K562 (cell line): Measurements from ENCODE around the gene SCAF11. TPM values are rescaled to one million over a fixed set of nuclear protein-coding genes. Genes with fewer than 3 reads are reported as not detected.

Experiments used
- ATAC-seq: fragments of 200-7000 bp; cut with Tn5 transposase; 3 replicates; pipeline ENCODE4 v1.9.1; 2020; ENCODE audit warnings: moderate library complexity
- BruUV-seq: library from RNA; stranded (reverse); fragments of 400-500 nt; replicated peaks from 2 replicates; lab custom pipeline; 2021; lab: Mats Ljungman, UMichigan
- CTCF ChIA-PET: fragments of 300-600 bp; formaldehyde crosslinking; extraction: SDS; loops from one replicate; lab custom pipeline; 2021; ENCODE audit warnings: low intra/inter-chr PET ratio; lab: Yijun Ruan, JAX
- POLR2A ChIA-PET: fragments of 300-600, 350-650 bp; sonication (Branson Sonifier 250); formaldehyde crosslinking; extraction: SDS; loops from one replicate; lab custom pipeline; 2021; ENCODE audit warnings: antibody characterized with exemption, inconsistent platforms; lab: Yijun Ruan, JAX
- DNase-seq, 4 experiments: peaks; one replicate each; pipeline versions ENCODE4 v3.0.0 to v3.0.0-alpha.2; 2011 to 2018; ENCODE audit warnings: low spot score in 3 of 4, mixed read lengths in 3 of 4; ENCODE audit errors: extremely low read depth in 1 of 4
- FAIRE-seq: peaks from 2 replicates; lab custom pipeline; 2011; peaks lifted over from hg19 to GRCh38; lab: Jason Lieb, UNC
- H2AFZ ChIP-seq: 2 replicates; pipeline ENCODE4 v1.6.0; 2011; ENCODE audit warnings: low read depth, low read length, control low read depth, inconsistent platforms
- H3K27ac ChIP-seq: fragments of 200-600 bp; 3 replicates; pipeline ENCODE4 v1.8.0; 2011; ENCODE audit warnings: low read depth, mild to moderate bottlenecking, control low read depth, inconsistent platforms, low read length, moderate library complexity, mixed read lengths; ENCODE audit errors: extremely low read depth
- H3K27me3 ChIP-seq, 2 experiments: fragments of 300-600 bp in 1 of 2; 2 replicates in 1 of 2; 3 replicates in 1 of 2; pipeline versions ENCODE4 v1.6.0 to v1.8.0; 2011; ENCODE audit warnings: inconsistent platforms in 2 of 2, low read length in 2 of 2, mild to moderate bottlenecking in 1 of 2, mixed read lengths in 1 of 2, moderate library complexity in 1 of 2; ENCODE audit not compliant: control insufficient read depth in 2 of 2, insufficient read depth in 2 of 2
- H3K36me3 ChIP-seq: fragments of 300-600 bp; 3 replicates; pipeline ENCODE4 v1.8.0; 2011; ENCODE audit warnings: mild to moderate bottlenecking, low read length, inconsistent platforms; ENCODE audit not compliant: control insufficient read depth, insufficient read depth
- H3K4me1 ChIP-seq, 2 experiments: fragments of 200-600 bp in 1 of 2; replicated peaks in 1 of 2; 2 replicates in 1 of 2; 3 replicates in 1 of 2; pipeline versions ENCODE4 v1.5.1 to v1.8.0; 2011; ENCODE audit warnings: inconsistent platforms in 2 of 2, low read length in 2 of 2, mild to moderate bottlenecking in 1 of 2, mixed read lengths in 1 of 2, moderate library complexity in 1 of 2; ENCODE audit not compliant: control insufficient read depth in 2 of 2, insufficient read depth in 2 of 2
- H3K4me2 ChIP-seq: 2 replicates; pipeline ENCODE4 v1.6.1; 2011; ENCODE audit warnings: low read length, control low read depth, inconsistent platforms, mixed read lengths; ENCODE audit not compliant: insufficient read depth
- H3K4me3 ChIP-seq: fragments of 200-600 bp; sonication (generic), shearing (Covaris generic); 2 replicates; pipeline ENCODE4 v1.5.1; 2016; ENCODE audit warnings: control low read depth, inconsistent platforms
- H3K79me2 ChIP-seq: fragments of 200-600 bp; 3 replicates; pipeline ENCODE4 v1.8.0; 2011; ENCODE audit warnings: low read length, inconsistent platforms; ENCODE audit not compliant: control insufficient read depth, insufficient read depth
- H3K9ac ChIP-seq, 2 experiments: 2 replicates each; pipeline versions ENCODE4 v1.6.0 to v1.6.1; 2011; ENCODE audit warnings: low read depth in 2 of 2, low read length in 2 of 2, control low read depth in 1 of 2, inconsistent platforms in 1 of 2, mild to moderate bottlenecking in 1 of 2, mixed read lengths in 1 of 2; ENCODE audit not compliant: insufficient read depth in 1 of 2
- H3K9me1 ChIP-seq: one replicate; pipeline ENCODE4 v1.6.0; 2011; ENCODE audit warnings: inconsistent platforms, mild to moderate bottlenecking, low read length, moderate library complexity; ENCODE audit not compliant: control insufficient read depth, insufficient read depth
- H3K9me3 ChIP-seq: replicated peaks from 2 replicates; pipeline ENCODE4 v1.5.1; 2011; ENCODE audit warnings: low read depth, low read length, inconsistent platforms; ENCODE audit not compliant: control insufficient read depth, insufficient read depth
- H4K20me1 ChIP-seq: replicated peaks from 2 replicates; pipeline ENCODE4 v1.6.1; 2011; ENCODE audit warnings: low read length, inconsistent platforms, mixed read lengths; ENCODE audit not compliant: control insufficient read depth, insufficient read depth
- PCBP2 ChIP-seq: fragments of 200-400 bp; formaldehyde crosslinking; IDR thresholded peaks from 2 replicates; pipeline ENCODE4 v1.6.1; 2018; ENCODE audit warnings: low read length, low read depth, mild to moderate bottlenecking, moderate library complexity; ENCODE audit not compliant: poor library complexity, severe bottlenecking
- PTTG1 ChIP-seq: fragments of 450-650 bp; IDR thresholded peaks from 2 replicates; pipeline ENCODE4 v1.6.1; 2016; ENCODE audit warnings: low read depth, mild to moderate bottlenecking, missing genetic modification characterization, missing compliant biosample characterization
- SETDB1 ChIP-seq: IDR thresholded peaks from one replicate; pipeline ENCODE4 v1.6.1; 2012; ENCODE audit warnings: low read length, control low read depth, inconsistent platforms
- SMAD4 ChIP-seq: fragments of 250-450 bp; sonication (Bioruptor Pico); conservative IDR thresholded peaks from 2 replicates; pipeline ENCODE4 v1.8.0; 2021; ENCODE audit warnings: inconsistent platforms, mild to moderate bottlenecking, moderate library complexity
- SPI1 ChIP-seq: IDR thresholded peaks from 2 replicates; pipeline ENCODE4 v1.6.1; 2011; ENCODE audit warnings: low read depth, low read length, control low read depth, borderline replicate concordance
- ZBTB8A ChIP-seq: fragments of 450-650 bp; IDR thresholded peaks from 2 replicates; pipeline ENCODE4 v1.6.1; 2018; ENCODE audit warnings: mild to moderate bottlenecking, moderate library complexity; ENCODE audit not compliant: partially characterized antibody
- ZNF140 ChIP-seq: fragments of 250-450 bp; sonication (Bioruptor Pico); IDR thresholded peaks from 2 replicates; pipeline ENCODE4 v1.8.0; 2021; ENCODE audit warnings: moderate library complexity, mild to moderate bottlenecking, inconsistent platforms
- ZNF197 ChIP-seq: fragments of 200-800 bp; sonication (Bioruptor generic); IDR thresholded peaks from 2 replicates; pipeline ENCODE4 v1.6.1; 2016; ENCODE audit warnings: low read depth, missing genetic modification characterization, missing compliant biosample characterization
- ZNF445 ChIP-seq: fragments of 250-450 bp; sonication (Bioruptor Pico); IDR thresholded peaks from 2 replicates; pipeline ENCODE4 v1.4.0; 2020; ENCODE audit warnings: low read depth, mild to moderate bottlenecking, moderate library complexity
- ZNF76 ChIP-seq: fragments of 250-450 bp; sonication (Bioruptor Pico); IDR thresholded peaks from 2 replicates; pipeline ENCODE4 v1.4.0; 2020; ENCODE audit warnings: mild to moderate bottlenecking, moderate library complexity, borderline replicate concordance
- WGBS: fragments of 100-300 bp; shearing (Covaris generic); methylation state at CpG from one replicate; pipeline ENCODE4 v1.1.6; 2016; ENCODE audit warnings: low coverage, mixed read lengths; ENCODE audit not compliant: insufficient coverage; ENCODE audit errors: missing lambda C conversion rate; 5-methylcytosine and 5-hydroxymethylcytosine counted together
- in situ Hi-C: fragments of 300-500 bp; cut with MboI; formaldehyde crosslinking; loops from 4 replicates; pipeline ENCODE4 v1.15.0; 2018; ENCODE audit warnings: inconsistent platforms, mixed read lengths
- intact Hi-C: fragments of 100-400 bp; cut with micrococcal nuclease; formaldehyde crosslinking; loops from 2 replicates; pipeline ENCODE4 v1.14.2; 2022
- polyA plus RNA-seq, 8 experiments: library from polyadenylated mRNA; depleted of rRNA in 4 of 8; stranded (reverse) in 5 of 8; unstranded in 3 of 8; fragments of >200 nt; fragmentation: Nextera tagmentation in 2 of 8; fragmentation: Illumina TruSeq in 1 of 8; extraction: Ambion mirVana in 2 of 8; extraction: Trizol in 1 of 8; gene quantifications; 2 replicates each; pipeline versions ENCODE4 v1.2.1 to v1.2.3, GENCODE V29; 2011 to 2014; ENCODE audit warnings: inconsistent platforms in 1 of 8, missing spikeins in 1 of 8
- total RNA-seq, 7 experiments: library from RNA; depleted of rRNA in 6 of 7; stranded (reverse); fragments of >200 nt in 6 of 7; fragmentation: Illumina TruSeq in 2 of 7; extraction: Trizol in 2 of 7; gene quantifications; 2 replicates each; pipeline versions ENCODE4 v1.2.1 to v1.2.3, GENCODE V29; 2011 to 2021; ENCODE audit warnings: low replicate concordance in 1 of 7
- TF ChIP-seq, protein P1 (sequence below): fragments of 450-650 bp; IDR thresholded peaks from 2 replicates; pipeline ENCODE4 v1.6.1; 2016; ENCODE audit warnings: borderline replicate concordance
- TF ChIP-seq, protein P2 (sequence below): conservative IDR thresholded peaks from 2 replicates; pipeline ENCODE4 v1.6.1; 2011; ENCODE audit warnings: low read depth, mild to moderate bottlenecking, low read length; ENCODE audit not compliant: control insufficient read depth
- TF ChIP-seq, protein P3 (sequence below): fragments of 450-650 bp; IDR thresholded peaks from 2 replicates; pipeline ENCODE4 v1.6.1; 2017; ENCODE audit warnings: mild to moderate bottlenecking, moderate library complexity

SCAF11 gene
- total and polyA plus RNA-seq, 9 of the 15 experiments (the other 6 are each of a cell fraction or from before 2014, with no cell fraction given), result 30.4 to 119 (median 80.0) TPM

DNA sequence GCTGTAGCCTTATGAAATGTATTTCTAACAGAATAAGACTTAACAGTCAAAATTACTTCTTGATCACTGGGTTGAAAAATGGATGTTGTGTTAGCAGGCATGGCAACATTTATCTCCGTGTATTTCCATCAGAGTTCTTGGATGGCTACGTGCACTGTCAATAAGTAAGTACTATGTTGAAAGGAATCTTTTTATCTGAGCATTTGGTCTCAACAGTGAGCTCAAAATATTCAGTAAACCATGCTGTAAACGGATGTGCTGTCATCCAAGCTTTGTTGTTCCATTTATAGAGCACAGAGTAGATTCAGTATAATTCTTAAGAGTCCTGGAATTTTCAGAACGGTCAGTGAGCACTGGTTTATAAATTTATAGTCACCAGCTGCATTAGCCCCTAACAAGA, 15.5 kb downstream of the SCAF11 start:
- Histone ChIP-seq H2AFZ (no peak overlapping the region), H3K9ac (no peak overlapping the region), H3K4me2 (no peak overlapping the region), H3K79me2 (peaks cover 97% of the 10 kb centered on the region), H3K27ac (no peak overlapping the region), H3K4me1 (peaks cover 5 to 13% of the 10 kb centered on the region in 2 experiments; a peak in 3 of 5 replicates), H4K20me1 (peaks cover 7% of the 10 kb centered on the region; the same call in 1 of the 2 replicates), H3K9me1 (no peaks in the 10 kb centered on the region), H3K36me3 (peaks cover 46% of the 10 kb centered on the region), H3K9me3 (no peaks in the 10 kb centered on the region), H3K27me3 (no peaks in the 10 kb centered on the region), H3K4me3 (no peak overlapping the region)
- in situ Hi-C loops, result no loop called here
- ChIA-PET CTCF (no interaction called here), POLR2A (interaction anchor here (0.6 to 2.1 kb wide), 2 partner anchors 9 to 15 kb away, joined by 4 to 10 read pairs; partner anchors contain the start of gene SCAF11)
- ATAC-seq, result no peak
- no TSS peak for BruUV-seq
- no peak for DNase-seq
- WGBS, result 69% methylated on average over 4 of the region's 4 CpGs
- FAIRE-seq, result no peak
- intact Hi-C loops, result no loop called here
- TF ChIP-seq SPI1, result no peak
- TF ChIP-seq ZNF197 (CRISPR knock-in tag), result no peak
- TF ChIP-seq, protein P1, sequence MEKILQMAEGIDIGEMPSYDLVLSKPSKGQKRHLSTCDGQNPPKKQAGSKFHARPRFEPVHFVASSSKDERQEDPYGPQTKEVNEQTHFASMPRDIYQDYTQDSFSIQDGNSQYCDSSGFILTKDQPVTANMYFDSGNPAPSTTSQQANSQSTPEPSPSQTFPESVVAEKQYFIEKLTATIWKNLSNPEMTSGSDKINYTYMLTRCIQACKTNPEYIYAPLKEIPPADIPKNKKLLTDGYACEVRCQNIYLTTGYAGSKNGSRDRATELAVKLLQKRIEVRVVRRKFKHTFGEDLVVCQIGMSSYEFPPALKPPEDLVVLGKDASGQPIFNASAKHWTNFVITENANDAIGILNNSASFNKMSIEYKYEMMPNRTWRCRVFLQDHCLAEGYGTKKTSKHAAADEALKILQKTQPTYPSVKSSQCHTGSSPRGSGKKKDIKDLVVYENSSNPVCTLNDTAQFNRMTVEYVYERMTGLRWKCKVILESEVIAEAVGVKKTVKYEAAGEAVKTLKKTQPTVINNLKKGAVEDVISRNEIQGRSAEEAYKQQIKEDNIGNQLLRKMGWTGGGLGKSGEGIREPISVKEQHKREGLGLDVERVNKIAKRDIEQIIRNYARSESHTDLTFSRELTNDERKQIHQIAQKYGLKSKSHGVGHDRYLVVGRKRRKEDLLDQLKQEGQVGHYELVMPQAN, result no peak
- TF ChIP-seq PCBP2, result no peak
- no peak for TF ChIP-seq PTTG1 (tag)
- TF ChIP-seq ZNF76 (CRISPR knock-in tag), result no peak
- TF ChIP-seq, protein P2, sequence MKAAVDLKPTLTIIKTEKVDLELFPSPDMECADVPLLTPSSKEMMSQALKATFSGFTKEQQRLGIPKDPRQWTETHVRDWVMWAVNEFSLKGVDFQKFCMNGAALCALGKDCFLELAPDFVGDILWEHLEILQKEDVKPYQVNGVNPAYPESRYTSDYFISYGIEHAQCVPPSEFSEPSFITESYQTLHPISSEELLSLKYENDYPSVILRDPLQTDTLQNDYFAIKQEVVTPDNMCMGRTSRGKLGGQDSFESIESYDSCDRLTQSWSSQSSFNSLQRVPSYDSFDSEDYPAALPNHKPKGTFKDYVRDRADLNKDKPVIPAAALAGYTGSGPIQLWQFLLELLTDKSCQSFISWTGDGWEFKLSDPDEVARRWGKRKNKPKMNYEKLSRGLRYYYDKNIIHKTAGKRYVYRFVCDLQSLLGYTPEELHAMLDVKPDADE, result no peak
- no peak for TF ChIP-seq ZNF445
- no peak for TF ChIP-seq SETDB1
- no peak for TF ChIP-seq SMAD4
- TF ChIP-seq, protein P3, sequence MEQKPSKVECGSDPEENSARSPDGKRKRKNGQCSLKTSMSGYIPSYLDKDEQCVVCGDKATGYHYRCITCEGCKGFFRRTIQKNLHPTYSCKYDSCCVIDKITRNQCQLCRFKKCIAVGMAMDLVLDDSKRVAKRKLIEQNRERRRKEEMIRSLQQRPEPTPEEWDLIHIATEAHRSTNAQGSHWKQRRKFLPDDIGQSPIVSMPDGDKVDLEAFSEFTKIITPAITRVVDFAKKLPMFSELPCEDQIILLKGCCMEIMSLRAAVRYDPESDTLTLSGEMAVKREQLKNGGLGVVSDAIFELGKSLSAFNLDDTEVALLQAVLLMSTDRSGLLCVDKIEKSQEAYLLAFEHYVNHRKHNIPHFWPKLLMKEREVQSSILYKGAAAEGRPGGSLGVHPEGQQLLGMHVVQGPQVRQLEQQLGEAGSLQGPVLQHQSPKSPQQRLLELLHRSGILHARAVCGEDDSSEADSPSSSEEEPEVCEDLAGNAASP, result no peak
- no peak for TF ChIP-seq ZNF140 (CRISPR knock-in tag)
- no peak for TF ChIP-seq ZBTB8A
